GM23338 (cell line): ENCODE measurements around the gene CUBN. TPM values are rescaled to one million over a fixed set of nuclear protein-coding genes. Genes with fewer than 3 reads are reported as not detected.

Source experiments
- ATAC-seq: fragments of 200-7000 bp; cut with Tn5 transposase; 3 replicates; pipeline ENCODE4 v1.9.1; 2020
- DNase-seq: peaks from one replicate; pipeline ENCODE4 v3.0.0-alpha.2; 2015; ENCODE audit warnings: low spot score
- H2AFZ ChIP-seq: fragments of 200-600 bp; sonication (generic); 2 replicates; pipeline ENCODE4 v1.8.0; 2016; ENCODE audit warnings: antibody characterized with exemption, mild to moderate bottlenecking, moderate library complexity
- H3F3A ChIP-seq: fragments of 200-600 bp; sonication (generic); replicated peaks from 2 replicates; pipeline ENCODE4 v1.8.0; 2017; ENCODE audit warnings: antibody characterized with exemption, mixed run types, low read depth
- H3K27ac ChIP-seq: fragments of 200-600 bp; sonication (generic); 2 replicates; pipeline ENCODE4 v1.6.1; 2016; ENCODE audit warnings: low read depth
- H3K27me3 ChIP-seq: fragments of 200-600 bp; sonication (generic); 2 replicates; pipeline ENCODE4 v1.8.0; 2016; ENCODE audit warnings: mild to moderate bottlenecking, mixed run types, moderate library complexity; ENCODE audit not compliant: insufficient read depth
- H3K36me3 ChIP-seq: fragments of 200-600 bp; sonication (generic); 2 replicates; pipeline ENCODE4 v1.8.0; 2016; ENCODE audit warnings: mild to moderate bottlenecking; ENCODE audit not compliant: insufficient read depth
- H3K4me1 ChIP-seq: fragments of 200-600 bp; sonication (generic); 2 replicates; pipeline ENCODE4 v1.8.0; 2016; ENCODE audit warnings: mild to moderate bottlenecking, moderate library complexity; ENCODE audit not compliant: insufficient read depth
- H3K4me2 ChIP-seq: fragments of 200-600 bp; sonication (generic); 2 replicates; pipeline ENCODE4 v1.7.1; 2017; ENCODE audit warnings: mixed run types
- H3K4me3 ChIP-seq: fragments of 200-600 bp; sonication (generic); 2 replicates; pipeline ENCODE4 v1.6.1; 2016; ENCODE audit warnings: mixed run types
- H3K79me2 ChIP-seq: fragments of 200-600 bp; sonication (generic); replicated peaks from 2 replicates; pipeline ENCODE4 v1.8.0; 2017; ENCODE audit warnings: mild to moderate bottlenecking; ENCODE audit not compliant: insufficient read depth
- H3K9me2 ChIP-seq: fragments of 200-600 bp; sonication (generic); 2 replicates; pipeline ENCODE4 v1.8.0; 2017; ENCODE audit not compliant: insufficient read depth
- H4K20me1 ChIP-seq: fragments of 200-600 bp; sonication (generic); replicated peaks from 2 replicates; pipeline ENCODE4 v1.8.0; 2017; ENCODE audit warnings: mild to moderate bottlenecking; ENCODE audit not compliant: insufficient read depth
- H3K27ac Mint-ChIP-seq: 2 replicates; pipeline ENCODE4 v1.8.0; 2020; ENCODE audit warnings: inconsistent platforms, mild to moderate bottlenecking, moderate library complexity, mixed read lengths
- H3K27me3 Mint-ChIP-seq: 3 replicates; pipeline ENCODE4 v1.8.0; 2022; ENCODE audit warnings: low read depth, mild to moderate bottlenecking, moderate library complexity, mixed read lengths, inconsistent platforms; ENCODE audit not compliant: insufficient read depth, poor library complexity
- H3K36me3 Mint-ChIP-seq: 3 replicates; pipeline ENCODE4 v1.8.0; 2021; ENCODE audit warnings: low read depth, mild to moderate bottlenecking, inconsistent platforms, moderate library complexity, mixed read lengths
- H3K4me1 Mint-ChIP-seq: 3 replicates; pipeline ENCODE4 v1.8.0; 2020; ENCODE audit warnings: mild to moderate bottlenecking, inconsistent platforms, mixed read lengths
- H3K4me3 Mint-ChIP-seq: 3 replicates; pipeline ENCODE4 v1.8.0; 2021; ENCODE audit warnings: moderate library complexity, mild to moderate bottlenecking, inconsistent platforms, mixed read lengths
- H3K9me3 Mint-ChIP-seq: 3 replicates; pipeline ENCODE4 v1.8.0; 2020; ENCODE audit warnings: moderate library complexity, mild to moderate bottlenecking, inconsistent platforms, mixed read lengths
- CREB1 ChIP-seq: fragments of 250-450 bp; sonication (Bioruptor Pico); IDR thresholded peaks from 2 replicates; pipeline ENCODE4 v1.5.0; 2020; ENCODE audit warnings: low read depth, mild to moderate bottlenecking, moderate library complexity
- CTCF ChIP-seq, 2 experiments: fragments of 200-600 bp in 1 of 2; sonication (generic) in 1 of 2; conservative IDR thresholded peaks; 2 replicates each; pipeline versions ENCODE4 v1.5.1 to v1.6.1; 2016 to 2017; ENCODE audit warnings: antibody characterized with exemption in 2 of 2, low read depth in 2 of 2, mild to moderate bottlenecking in 2 of 2, moderate library complexity in 1 of 2
- ETS1 ChIP-seq: IDR thresholded peaks from 2 replicates; pipeline ENCODE4 v1.6.1; 2016; ENCODE audit warnings: antibody characterized with exemption
- EZH2 ChIP-seq: fragments of 200-600 bp; sonication (generic); IDR thresholded peaks from one replicate; pipeline ENCODE4 v1.8.0; 2017; ENCODE audit warnings: antibody characterized with exemption, mild to moderate bottlenecking, low read depth; ENCODE audit not compliant: unreplicated experiment
- EZH2phosphoT487 ChIP-seq: fragments of 200-600 bp; sonication (generic); IDR thresholded peaks from one replicate; pipeline ENCODE4 v1.8.1; 2018; ENCODE audit warnings: antibody characterized with exemption; ENCODE audit not compliant: unreplicated experiment
- JUNB ChIP-seq: IDR thresholded peaks from one replicate; pipeline ENCODE4 v1.6.1; 2016; ENCODE audit warnings: antibody characterized with exemption; ENCODE audit not compliant: unreplicated experiment
- NANOG ChIP-seq: IDR thresholded peaks from 2 replicates; pipeline ENCODE4 v1.6.1; 2016; ENCODE audit warnings: antibody characterized with exemption, borderline replicate concordance
- POLR2AphosphoS5 ChIP-seq: IDR thresholded peaks from 2 replicates; pipeline ENCODE4 v1.6.1; 2016; ENCODE audit warnings: antibody characterized with exemption, low read depth
- REST ChIP-seq: IDR thresholded peaks from one replicate; pipeline ENCODE4 v1.6.1; 2018; ENCODE audit warnings: antibody characterized with exemption; ENCODE audit not compliant: unreplicated experiment
- STAT1 ChIP-seq: IDR thresholded peaks from one replicate; pipeline ENCODE4 v1.6.1; 2016; ENCODE audit warnings: antibody characterized with exemption; ENCODE audit not compliant: unreplicated experiment
- ZNF114 ChIP-seq: fragments of 250-450 bp; sonication (Bioruptor Pico); IDR thresholded peaks from 2 replicates; pipeline ENCODE4 v1.5.0; 2020; ENCODE audit warnings: mild to moderate bottlenecking, moderate library complexity
- ZNF331 ChIP-seq: fragments of 250-450 bp; sonication (Bioruptor Pico); IDR thresholded peaks from 2 replicates; pipeline ENCODE4 v1.5.0; 2020; ENCODE audit warnings: low read depth, mild to moderate bottlenecking, moderate library complexity
- polyA plus RNA-seq: library from polyadenylated mRNA; unstranded; fragments of >200 nt; fragmentation: Nextera tagmentation; extraction: Ambion mirVana; gene quantifications from 2 replicates; pipeline ENCODE4 v1.2.1, GENCODE V29; 2016
- total RNA-seq: library from RNA; depleted of rRNA; stranded (reverse); fragments of >200 nt; shearing (Covaris generic); gene quantifications from 2 replicates; pipeline ENCODE4 v1.2.3, GENCODE V29; 2014
- TF ChIP-seq, protein P1 (sequence below): fragments of 250-450 bp; sonication (Bioruptor Pico); IDR thresholded peaks from 2 replicates; pipeline ENCODE4 v1.5.0; 2020; ENCODE audit warnings: mild to moderate bottlenecking, moderate library complexity

Gene CUBN
- total and polyA plus RNA-seq, 2 experiments from 2014 or later = 0.06 to 1.8 TPM

DNA sequence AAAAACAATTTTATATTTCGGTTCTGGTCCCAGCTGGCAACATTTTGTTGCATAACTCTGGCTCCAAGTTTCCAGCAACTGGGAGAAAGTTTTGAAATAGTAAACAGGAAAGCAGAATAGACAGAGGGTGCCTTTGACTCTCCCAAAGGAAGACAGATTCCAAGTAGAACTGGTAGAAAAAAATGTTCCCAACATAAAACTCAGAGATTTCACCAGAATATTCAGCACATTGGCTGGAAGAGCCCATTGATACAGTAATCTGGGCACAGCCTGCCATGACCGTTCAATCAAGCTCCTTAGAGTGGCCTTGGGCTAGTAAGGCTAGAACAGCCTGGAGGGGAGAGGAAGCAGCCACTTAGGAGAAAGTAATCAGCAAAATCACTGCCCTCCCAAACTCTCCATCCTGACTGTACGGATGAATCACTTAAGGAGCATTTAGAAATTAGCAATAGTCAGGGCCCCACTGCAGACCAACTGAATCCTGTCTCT lies 120.4 kb downstream of the CUBN start:
- H3K4me3 ChIP-seq = no peak overlapping the region
- no peaks in the 10 kb centered on the region for H3K4me1 ChIP-seq
- Mint-ChIP-seq H3K27ac (no peak overlapping the region), H3K36me3 (peaks cover 13% of the 10 kb centered on the region), H3K9me3 (peaks cover 20% of the 10 kb centered on the region), H3K4me1 (no peaks in the 10 kb centered on the region), H3K27me3 (no peaks in the 10 kb centered on the region), H3K4me3 (no peak overlapping the region)
- TF ChIP-seq, protein P1, sequence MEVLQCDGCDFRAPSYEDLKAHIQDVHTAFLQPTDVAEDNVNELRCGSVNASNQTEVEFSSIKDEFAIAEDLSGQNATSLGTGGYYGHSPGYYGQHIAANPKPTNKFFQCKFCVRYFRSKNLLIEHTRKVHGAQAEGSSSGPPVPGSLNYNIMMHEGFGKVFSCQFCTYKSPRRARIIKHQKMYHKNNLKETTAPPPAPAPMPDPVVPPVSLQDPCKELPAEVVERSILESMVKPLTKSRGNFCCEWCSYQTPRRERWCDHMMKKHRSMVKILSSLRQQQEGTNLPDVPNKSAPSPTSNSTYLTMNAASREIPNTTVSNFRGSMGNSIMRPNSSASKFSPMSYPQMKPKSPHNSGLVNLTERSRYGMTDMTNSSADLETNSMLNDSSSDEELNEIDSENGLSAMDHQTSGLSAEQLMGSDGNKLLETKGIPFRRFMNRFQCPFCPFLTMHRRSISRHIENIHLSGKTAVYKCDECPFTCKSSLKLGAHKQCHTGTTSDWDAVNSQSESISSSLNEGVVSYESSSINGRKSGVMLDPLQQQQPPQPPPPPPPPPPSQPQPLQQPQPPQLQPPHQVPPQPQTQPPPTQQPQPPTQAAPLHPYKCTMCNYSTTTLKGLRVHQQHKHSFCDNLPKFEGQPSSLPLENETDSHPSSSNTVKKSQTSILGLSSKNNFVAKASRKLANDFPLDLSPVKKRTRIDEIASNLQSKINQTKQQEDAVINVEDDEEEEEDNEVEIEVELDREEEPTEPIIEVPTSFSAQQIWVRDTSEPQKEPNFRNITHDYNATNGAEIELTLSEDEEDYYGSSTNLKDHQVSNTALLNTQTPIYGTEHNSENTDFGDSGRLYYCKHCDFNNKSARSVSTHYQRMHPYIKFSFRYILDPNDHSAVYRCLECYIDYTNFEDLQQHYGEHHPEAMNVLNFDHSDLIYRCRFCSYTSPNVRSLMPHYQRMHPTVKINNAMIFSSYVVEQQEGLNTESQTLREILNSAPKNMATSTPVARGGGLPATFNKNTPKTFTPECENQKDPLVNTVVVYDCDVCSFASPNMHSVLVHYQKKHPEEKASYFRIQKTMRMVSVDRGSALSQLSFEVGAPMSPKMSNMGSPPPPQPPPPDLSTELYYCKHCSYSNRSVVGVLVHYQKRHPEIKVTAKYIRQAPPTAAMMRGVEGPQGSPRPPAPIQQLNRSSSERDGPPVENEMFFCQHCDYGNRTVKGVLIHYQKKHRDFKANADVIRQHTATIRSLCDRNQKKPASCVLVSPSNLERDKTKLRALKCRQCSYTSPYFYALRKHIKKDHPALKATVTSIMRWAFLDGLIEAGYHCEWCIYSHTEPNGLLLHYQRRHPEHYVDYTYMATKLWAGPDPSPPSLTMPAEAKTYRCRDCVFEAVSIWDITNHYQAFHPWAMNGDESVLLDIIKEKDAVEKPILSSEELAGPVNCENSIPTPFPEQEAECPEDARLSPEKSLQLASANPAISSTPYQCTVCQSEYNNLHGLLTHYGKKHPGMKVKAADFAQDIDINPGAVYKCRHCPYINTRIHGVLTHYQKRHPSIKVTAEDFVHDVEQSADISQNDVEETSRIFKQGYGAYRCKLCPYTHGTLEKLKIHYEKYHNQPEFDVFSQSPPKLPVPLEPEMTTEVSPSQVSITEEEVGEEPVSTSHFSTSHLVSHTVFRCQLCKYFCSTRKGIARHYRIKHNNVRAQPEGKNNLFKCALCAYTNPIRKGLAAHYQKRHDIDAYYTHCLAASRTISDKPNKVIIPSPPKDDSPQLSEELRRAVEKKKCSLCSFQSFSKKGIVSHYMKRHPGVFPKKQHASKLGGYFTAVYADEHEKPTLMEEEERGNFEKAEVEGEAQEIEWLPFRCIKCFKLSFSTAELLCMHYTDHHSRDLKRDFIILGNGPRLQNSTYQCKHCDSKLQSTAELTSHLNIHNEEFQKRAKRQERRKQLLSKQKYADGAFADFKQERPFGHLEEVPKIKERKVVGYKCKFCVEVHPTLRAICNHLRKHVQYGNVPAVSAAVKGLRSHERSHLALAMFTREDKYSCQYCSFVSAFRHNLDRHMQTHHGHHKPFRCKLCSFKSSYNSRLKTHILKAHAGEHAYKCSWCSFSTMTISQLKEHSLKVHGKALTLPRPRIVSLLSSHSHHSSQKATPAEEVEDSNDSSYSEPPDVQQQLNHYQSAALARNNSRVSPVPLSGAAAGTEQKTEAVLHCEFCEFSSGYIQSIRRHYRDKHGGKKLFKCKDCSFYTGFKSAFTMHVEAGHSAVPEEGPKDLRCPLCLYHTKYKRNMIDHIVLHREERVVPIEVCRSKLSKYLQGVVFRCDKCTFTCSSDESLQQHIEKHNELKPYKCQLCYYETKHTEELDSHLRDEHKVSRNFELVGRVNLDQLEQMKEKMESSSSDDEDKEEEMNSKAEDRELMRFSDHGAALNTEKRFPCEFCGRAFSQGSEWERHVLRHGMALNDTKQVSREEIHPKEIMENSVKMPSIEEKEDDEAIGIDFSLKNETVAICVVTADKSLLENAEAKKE (CRISPR knock-in tag) = no peak
- TF ChIP-seq REST = no peak
- no peak for TF ChIP-seq JUNB
- TF ChIP-seq POLR2AphosphoS5 = no peak
- TF ChIP-seq EZH2phosphoT487 = no peak
- no peak for TF ChIP-seq ETS1
- no peak for TF ChIP-seq NANOG
- no peak for TF ChIP-seq CTCF (conservative IDR thresholded peaks at IDR 0.05; ENCODE audit: low read depth in 2 of 2)
- TF ChIP-seq STAT1 = no peak
- no peak for TF ChIP-seq EZH2
- no peak for TF ChIP-seq ZNF331
- TF ChIP-seq ZNF114 = no peak
- no peak for TF ChIP-seq CREB1 (CRISPR knock-in tag)
- H3K36me3 ChIP-seq = no peaks in the 10 kb centered on the region
- H3F3A ChIP-seq = no peaks in the 10 kb centered on the region
- H4K20me1 ChIP-seq = no peaks in the 10 kb centered on the region
- ATAC-seq (no peak), DNase-seq (no peak)
- H3K27me3 ChIP-seq = no peaks in the 10 kb centered on the region
- no peak overlapping the region for H2AFZ ChIP-seq
- H3K9me2 ChIP-seq = peaks cover 4% of the 10 kb centered on the region; the same call in 1 of the 2 replicates
- H3K4me2 ChIP-seq = no peak overlapping the region
- H3K79me2 ChIP-seq = no peaks in the 10 kb centered on the region
- no peak overlapping the region for H3K27ac ChIP-seq
